K562 (cell line): Measurements from ENCODE around the gene MGAT5. TPM values are rescaled to one million over a fixed set of nuclear protein-coding genes. Genes with fewer than 3 reads are reported as not detected.

ENCODE experiments used
- ATAC-seq: fragments of 200-7000 bp; cut with Tn5 transposase; 3 replicates; pipeline ENCODE4 v1.9.1; 2020; ENCODE audit warnings: moderate library complexity
- BruUV-seq: library from RNA; stranded (reverse); fragments of 400-500 nt; replicated peaks from 2 replicates; lab custom pipeline; 2021; lab: Mats Ljungman, UMichigan
- CTCF ChIA-PET: fragments of 300-600 bp; formaldehyde crosslinking; extraction: SDS; loops from one replicate; lab custom pipeline; 2021; ENCODE audit warnings: low intra/inter-chr PET ratio; lab: Yijun Ruan, JAX
- POLR2A ChIA-PET: fragments of 300-600, 350-650 bp; sonication (Branson Sonifier 250); formaldehyde crosslinking; extraction: SDS; loops from one replicate; lab custom pipeline; 2021; ENCODE audit warnings: antibody characterized with exemption, inconsistent platforms; lab: Yijun Ruan, JAX
- DNase-seq, 4 experiments: peaks; one replicate each; pipeline versions ENCODE4 v3.0.0 to v3.0.0-alpha.2; 2011 to 2018; ENCODE audit warnings: low spot score in 3 of 4, mixed read lengths in 3 of 4; ENCODE audit errors: extremely low read depth in 1 of 4
- FAIRE-seq: peaks from 2 replicates; lab custom pipeline; 2011; peaks lifted over from hg19 to GRCh38; lab: Jason Lieb, UNC
- H2AFZ ChIP-seq: 2 replicates; pipeline ENCODE4 v1.6.0; 2011; ENCODE audit warnings: low read depth, low read length, control low read depth, inconsistent platforms
- H3K27ac ChIP-seq: fragments of 200-600 bp; 3 replicates; pipeline ENCODE4 v1.8.0; 2011; ENCODE audit warnings: low read depth, mild to moderate bottlenecking, control low read depth, inconsistent platforms, low read length, moderate library complexity, mixed read lengths; ENCODE audit errors: extremely low read depth
- H3K27me3 ChIP-seq, 2 experiments: fragments of 300-600 bp in 1 of 2; 2 replicates in 1 of 2; 3 replicates in 1 of 2; pipeline versions ENCODE4 v1.6.0 to v1.8.0; 2011; ENCODE audit warnings: inconsistent platforms in 2 of 2, low read length in 2 of 2, mild to moderate bottlenecking in 1 of 2, mixed read lengths in 1 of 2, moderate library complexity in 1 of 2; ENCODE audit not compliant: control insufficient read depth in 2 of 2, insufficient read depth in 2 of 2
- H3K36me3 ChIP-seq: fragments of 300-600 bp; 3 replicates; pipeline ENCODE4 v1.8.0; 2011; ENCODE audit warnings: mild to moderate bottlenecking, low read length, inconsistent platforms; ENCODE audit not compliant: control insufficient read depth, insufficient read depth
- H3K4me1 ChIP-seq, 2 experiments: fragments of 200-600 bp in 1 of 2; replicated peaks in 1 of 2; 2 replicates in 1 of 2; 3 replicates in 1 of 2; pipeline versions ENCODE4 v1.5.1 to v1.8.0; 2011; ENCODE audit warnings: inconsistent platforms in 2 of 2, low read length in 2 of 2, mild to moderate bottlenecking in 1 of 2, mixed read lengths in 1 of 2, moderate library complexity in 1 of 2; ENCODE audit not compliant: control insufficient read depth in 2 of 2, insufficient read depth in 2 of 2
- H3K4me2 ChIP-seq: 2 replicates; pipeline ENCODE4 v1.6.1; 2011; ENCODE audit warnings: low read length, control low read depth, inconsistent platforms, mixed read lengths; ENCODE audit not compliant: insufficient read depth
- H3K4me3 ChIP-seq: fragments of 200-600 bp; sonication (generic), shearing (Covaris generic); 2 replicates; pipeline ENCODE4 v1.5.1; 2016; ENCODE audit warnings: control low read depth, inconsistent platforms
- H3K79me2 ChIP-seq: fragments of 200-600 bp; 3 replicates; pipeline ENCODE4 v1.8.0; 2011; ENCODE audit warnings: low read length, inconsistent platforms; ENCODE audit not compliant: control insufficient read depth, insufficient read depth
- H3K9ac ChIP-seq, 2 experiments: 2 replicates each; pipeline versions ENCODE4 v1.6.0 to v1.6.1; 2011; ENCODE audit warnings: low read depth in 2 of 2, low read length in 2 of 2, control low read depth in 1 of 2, inconsistent platforms in 1 of 2, mild to moderate bottlenecking in 1 of 2, mixed read lengths in 1 of 2; ENCODE audit not compliant: insufficient read depth in 1 of 2
- H3K9me1 ChIP-seq: one replicate; pipeline ENCODE4 v1.6.0; 2011; ENCODE audit warnings: inconsistent platforms, mild to moderate bottlenecking, low read length, moderate library complexity; ENCODE audit not compliant: control insufficient read depth, insufficient read depth
- H3K9me3 ChIP-seq: replicated peaks from 2 replicates; pipeline ENCODE4 v1.5.1; 2011; ENCODE audit warnings: low read depth, low read length, inconsistent platforms; ENCODE audit not compliant: control insufficient read depth, insufficient read depth
- H4K20me1 ChIP-seq: replicated peaks from 2 replicates; pipeline ENCODE4 v1.6.1; 2011; ENCODE audit warnings: low read length, inconsistent platforms, mixed read lengths; ENCODE audit not compliant: control insufficient read depth, insufficient read depth
- ATF2 ChIP-seq: sonication (generic); formaldehyde crosslinking; IDR thresholded peaks from 2 replicates; pipeline ENCODE4 v1.8.1; 2022; ENCODE audit warnings: missing genetic modification reagents
- CHD1 ChIP-seq: fragments of 200-600 bp; sonication (generic); IDR thresholded peaks from one replicate; pipeline ENCODE4 v1.6.1; 2012; ENCODE audit warnings: mild to moderate bottlenecking, moderate library complexity, low read length, inconsistent platforms
- ESRRA ChIP-seq: fragments of 450-650 bp; IDR thresholded peaks from 2 replicates; pipeline ENCODE4 v1.6.1; 2014; ENCODE audit warnings: low read depth, mild to moderate bottlenecking, moderate library complexity, borderline replicate concordance
- FOS ChIP-seq: IDR thresholded peaks from 3 replicates; pipeline ENCODE4 v1.6.1; 2011; ENCODE audit not compliant: insufficient read length; ENCODE audit errors: extremely low read depth
- HLTF ChIP-seq: fragments of 450-650 bp; IDR thresholded peaks from 2 replicates; pipeline ENCODE4 v1.6.1; 2016
- PTRF ChIP-seq: fragments of 450-650 bp; IDR thresholded peaks from 2 replicates; pipeline ENCODE4 v1.6.1; 2016; ENCODE audit warnings: mild to moderate bottlenecking, missing genetic modification characterization, missing compliant biosample characterization
- SMAD4 ChIP-seq: fragments of 250-450 bp; sonication (Bioruptor Pico); conservative IDR thresholded peaks from 2 replicates; pipeline ENCODE4 v1.8.0; 2021; ENCODE audit warnings: inconsistent platforms, mild to moderate bottlenecking, moderate library complexity
- SMARCB1 ChIP-seq: IDR thresholded peaks from 2 replicates; pipeline ENCODE4 v1.6.1; 2011; ENCODE audit warnings: improper control_type of control experiment, low read depth; ENCODE audit not compliant: insufficient read length
- TCF3 ChIP-seq: sonication (generic); formaldehyde crosslinking; IDR thresholded peaks from 2 replicates; pipeline ENCODE4 v1.4.0; 2020; ENCODE audit warnings: mild to moderate bottlenecking, missing genetic modification reagents
- TEAD1 ChIP-seq, 2 experiments: fragments of 450-650 bp in 1 of 2; sonication (generic) in 1 of 2; formaldehyde crosslinking; IDR thresholded peaks; 2 replicates each; pipeline versions ENCODE4 v1.4.0 to v1.8.0; 2020 to 2022; ENCODE audit warnings: mild to moderate bottlenecking in 2 of 2, missing genetic modification reagents in 1 of 2
- U2AF1 ChIP-seq: fragments of 200-400 bp; formaldehyde crosslinking; optimal IDR thresholded peaks from 2 replicates; pipeline ENCODE3; 2017; ENCODE audit warnings: mild to moderate bottlenecking, low read depth, low read length, moderate library complexity
- ZNF197 ChIP-seq: fragments of 200-800 bp; sonication (Bioruptor generic); IDR thresholded peaks from 2 replicates; pipeline ENCODE4 v1.6.1; 2016; ENCODE audit warnings: low read depth, missing genetic modification characterization, missing compliant biosample characterization
- ZNF311 ChIP-seq: fragments of 250-450 bp; sonication (Bioruptor Pico); IDR thresholded peaks from 2 replicates; pipeline ENCODE4 v1.4.0; 2020; ENCODE audit warnings: mild to moderate bottlenecking, moderate library complexity
- ZNF717 ChIP-seq: fragments of 250-450 bp; sonication (Bioruptor Pico); IDR thresholded peaks from 2 replicates; pipeline ENCODE4 v1.5.0; 2021
- WGBS: fragments of 100-300 bp; shearing (Covaris generic); methylation state at CpG from one replicate; pipeline ENCODE4 v1.1.6; 2016; ENCODE audit warnings: low coverage, mixed read lengths; ENCODE audit not compliant: insufficient coverage; ENCODE audit errors: missing lambda C conversion rate; 5-methylcytosine and 5-hydroxymethylcytosine counted together
- in situ Hi-C: fragments of 300-500 bp; cut with MboI; formaldehyde crosslinking; loops from 4 replicates; pipeline ENCODE4 v1.15.0; 2018; ENCODE audit warnings: inconsistent platforms, mixed read lengths
- intact Hi-C: fragments of 100-400 bp; cut with micrococcal nuclease; formaldehyde crosslinking; loops from 2 replicates; pipeline ENCODE4 v1.14.2; 2022
- polyA plus RNA-seq, 8 experiments: library from polyadenylated mRNA; depleted of rRNA in 4 of 8; stranded (reverse) in 5 of 8; unstranded in 3 of 8; fragments of >200 nt; fragmentation: Nextera tagmentation in 2 of 8; fragmentation: Illumina TruSeq in 1 of 8; extraction: Ambion mirVana in 2 of 8; extraction: Trizol in 1 of 8; gene quantifications; 2 replicates each; pipeline versions ENCODE4 v1.2.1 to v1.2.3, GENCODE V29; 2011 to 2014; ENCODE audit warnings: inconsistent platforms in 1 of 8, missing spikeins in 1 of 8
- total RNA-seq, 7 experiments: library from RNA; depleted of rRNA in 6 of 7; stranded (reverse); fragments of >200 nt in 6 of 7; fragmentation: Illumina TruSeq in 2 of 7; extraction: Trizol in 2 of 7; gene quantifications; 2 replicates each; pipeline versions ENCODE4 v1.2.1 to v1.2.3, GENCODE V29; 2011 to 2021; ENCODE audit warnings: low replicate concordance in 1 of 7
- TF ChIP-seq, protein P1 (sequence below): sonication (generic); formaldehyde crosslinking; IDR thresholded peaks from 2 replicates; pipeline ENCODE4 v1.8.0; 2023; ENCODE audit warnings: missing genetic modification reagents, mild to moderate bottlenecking, borderline replicate concordance
- TF ChIP-seq, protein P2 (sequence below): sonication (generic); formaldehyde crosslinking; IDR thresholded peaks from 2 replicates; pipeline ENCODE4 v1.8.0; 2022; ENCODE audit warnings: mild to moderate bottlenecking, missing genetic modification reagents

MGAT5 gene
- total and polyA plus RNA-seq, 9 of the 15 experiments (the other 6 are each of a cell fraction or from before 2014, with no cell fraction given), result 1.6 to 18.6 (median 11.1) TPM

DNA sequence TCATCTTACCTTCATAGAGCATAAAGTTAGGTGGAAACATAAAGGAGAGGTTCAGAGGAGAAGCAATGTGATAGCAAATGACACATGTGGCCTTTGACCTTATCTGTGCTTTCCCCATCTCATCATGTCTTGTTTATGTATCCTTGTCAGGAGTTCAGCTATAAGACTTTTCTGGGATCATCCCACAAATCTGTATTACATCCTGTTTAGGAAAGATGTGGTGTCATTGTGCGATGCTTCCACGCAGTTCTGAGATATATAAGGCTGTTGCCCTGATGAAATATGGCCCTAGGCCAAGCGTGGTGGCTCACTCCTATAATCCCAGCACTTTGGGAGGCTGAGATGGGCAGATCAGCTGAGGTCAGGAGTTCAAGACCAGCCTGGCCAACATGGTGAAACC is 15.5 kb upstream of the MGAT5 start:
- no peak for FAIRE-seq
- WGBS, result 14% methylated on average over 3 of the region's 3 CpGs
- no peak overlapping the region for H3K4me3 ChIP-seq
- H3K9me1 ChIP-seq, result no peaks in the 10 kb centered on the region
- no peaks in the 10 kb centered on the region for H3K9me3 ChIP-seq
- H3K4me1 ChIP-seq, result peaks cover 0 to 7% of the 10 kb centered on the region in 2 experiments; a peak in 1 of 5 replicates
- DNase-seq, result no peak
- no peak overlapping the region for H2AFZ ChIP-seq
- no peaks in the 10 kb centered on the region for H3K79me2 ChIP-seq
- H3K4me2 ChIP-seq, result no peak overlapping the region
- H4K20me1 ChIP-seq, result no peaks in the 10 kb centered on the region
- no peak for ATAC-seq
- no peak overlapping the region for H3K9ac ChIP-seq
- H3K27me3 ChIP-seq, result no peaks in the 10 kb centered on the region
- H3K27ac ChIP-seq, result no peak overlapping the region
- H3K36me3 ChIP-seq, result no peaks in the 10 kb centered on the region
- intact Hi-C loops (no loop called here), in situ Hi-C loops (no loop called here)
- ChIA-PET CTCF (no interaction called here), POLR2A (interaction anchor here (0.7 kb wide), 2 partner anchors 118 to 362 kb away, joined by 3 read pairs; no protein-coding TSS in a partner anchor)
- BruUV-seq, result no TSS peak
- TF ChIP-seq ZNF717 (CRISPR knock-in tag) (no peak), SMARCB1 (no peak), ESRRA (no peak), HLTF (no peak), PTRF (tag) (no peak), SMAD4 (CRISPR knock-in tag) (no peak), FOS (no peak), ZNF197 (no peak), U2AF1 (no peak), TCF3 (CRISPR knock-in tag) (no peak), ATF2 (CRISPR knock-in tag) (no peak), ZNF311 (CRISPR knock-in tag) (no peak), TEAD1 (CRISPR knock-in tag; IDR thresholded peaks at IDR 0.05) (no peak), CHD1 (no peak)
- TF ChIP-seq, protein P1, sequence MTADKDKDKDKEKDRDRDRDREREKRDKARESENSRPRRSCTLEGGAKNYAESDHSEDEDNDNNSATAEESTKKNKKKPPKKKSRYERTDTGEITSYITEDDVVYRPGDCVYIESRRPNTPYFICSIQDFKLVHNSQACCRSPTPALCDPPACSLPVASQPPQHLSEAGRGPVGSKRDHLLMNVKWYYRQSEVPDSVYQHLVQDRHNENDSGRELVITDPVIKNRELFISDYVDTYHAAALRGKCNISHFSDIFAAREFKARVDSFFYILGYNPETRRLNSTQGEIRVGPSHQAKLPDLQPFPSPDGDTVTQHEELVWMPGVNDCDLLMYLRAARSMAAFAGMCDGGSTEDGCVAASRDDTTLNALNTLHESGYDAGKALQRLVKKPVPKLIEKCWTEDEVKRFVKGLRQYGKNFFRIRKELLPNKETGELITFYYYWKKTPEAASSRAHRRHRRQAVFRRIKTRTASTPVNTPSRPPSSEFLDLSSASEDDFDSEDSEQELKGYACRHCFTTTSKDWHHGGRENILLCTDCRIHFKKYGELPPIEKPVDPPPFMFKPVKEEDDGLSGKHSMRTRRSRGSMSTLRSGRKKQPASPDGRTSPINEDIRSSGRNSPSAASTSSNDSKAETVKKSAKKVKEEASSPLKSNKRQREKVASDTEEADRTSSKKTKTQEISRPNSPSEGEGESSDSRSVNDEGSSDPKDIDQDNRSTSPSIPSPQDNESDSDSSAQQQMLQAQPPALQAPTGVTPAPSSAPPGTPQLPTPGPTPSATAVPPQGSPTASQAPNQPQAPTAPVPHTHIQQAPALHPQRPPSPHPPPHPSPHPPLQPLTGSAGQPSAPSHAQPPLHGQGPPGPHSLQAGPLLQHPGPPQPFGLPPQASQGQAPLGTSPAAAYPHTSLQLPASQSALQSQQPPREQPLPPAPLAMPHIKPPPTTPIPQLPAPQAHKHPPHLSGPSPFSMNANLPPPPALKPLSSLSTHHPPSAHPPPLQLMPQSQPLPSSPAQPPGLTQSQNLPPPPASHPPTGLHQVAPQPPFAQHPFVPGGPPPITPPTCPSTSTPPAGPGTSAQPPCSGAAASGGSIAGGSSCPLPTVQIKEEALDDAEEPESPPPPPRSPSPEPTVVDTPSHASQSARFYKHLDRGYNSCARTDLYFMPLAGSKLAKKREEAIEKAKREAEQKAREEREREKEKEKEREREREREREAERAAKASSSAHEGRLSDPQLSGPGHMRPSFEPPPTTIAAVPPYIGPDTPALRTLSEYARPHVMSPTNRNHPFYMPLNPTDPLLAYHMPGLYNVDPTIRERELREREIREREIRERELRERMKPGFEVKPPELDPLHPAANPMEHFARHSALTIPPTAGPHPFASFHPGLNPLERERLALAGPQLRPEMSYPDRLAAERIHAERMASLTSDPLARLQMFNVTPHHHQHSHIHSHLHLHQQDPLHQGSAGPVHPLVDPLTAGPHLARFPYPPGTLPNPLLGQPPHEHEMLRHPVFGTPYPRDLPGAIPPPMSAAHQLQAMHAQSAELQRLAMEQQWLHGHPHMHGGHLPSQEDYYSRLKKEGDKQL (CRISPR knock-in tag), result no peak
- TF ChIP-seq, protein P2, sequence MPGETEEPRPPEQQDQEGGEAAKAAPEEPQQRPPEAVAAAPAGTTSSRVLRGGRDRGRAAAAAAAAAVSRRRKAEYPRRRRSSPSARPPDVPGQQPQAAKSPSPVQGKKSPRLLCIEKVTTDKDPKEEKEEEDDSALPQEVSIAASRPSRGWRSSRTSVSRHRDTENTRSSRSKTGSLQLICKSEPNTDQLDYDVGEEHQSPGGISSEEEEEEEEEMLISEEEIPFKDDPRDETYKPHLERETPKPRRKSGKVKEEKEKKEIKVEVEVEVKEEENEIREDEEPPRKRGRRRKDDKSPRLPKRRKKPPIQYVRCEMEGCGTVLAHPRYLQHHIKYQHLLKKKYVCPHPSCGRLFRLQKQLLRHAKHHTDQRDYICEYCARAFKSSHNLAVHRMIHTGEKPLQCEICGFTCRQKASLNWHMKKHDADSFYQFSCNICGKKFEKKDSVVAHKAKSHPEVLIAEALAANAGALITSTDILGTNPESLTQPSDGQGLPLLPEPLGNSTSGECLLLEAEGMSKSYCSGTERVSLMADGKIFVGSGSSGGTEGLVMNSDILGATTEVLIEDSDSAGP (CRISPR knock-in tag), result no peak
